ENCODE data around the gene DCP1B.

DCP1B gene

GRCh38 chr12:1989111-1989510 is 15.1 kb downstream of the DCP1B start:
- DNase-seq (ENCODE audit: low spot score), result no peak
- TF ChIP-seq, protein P1, sequence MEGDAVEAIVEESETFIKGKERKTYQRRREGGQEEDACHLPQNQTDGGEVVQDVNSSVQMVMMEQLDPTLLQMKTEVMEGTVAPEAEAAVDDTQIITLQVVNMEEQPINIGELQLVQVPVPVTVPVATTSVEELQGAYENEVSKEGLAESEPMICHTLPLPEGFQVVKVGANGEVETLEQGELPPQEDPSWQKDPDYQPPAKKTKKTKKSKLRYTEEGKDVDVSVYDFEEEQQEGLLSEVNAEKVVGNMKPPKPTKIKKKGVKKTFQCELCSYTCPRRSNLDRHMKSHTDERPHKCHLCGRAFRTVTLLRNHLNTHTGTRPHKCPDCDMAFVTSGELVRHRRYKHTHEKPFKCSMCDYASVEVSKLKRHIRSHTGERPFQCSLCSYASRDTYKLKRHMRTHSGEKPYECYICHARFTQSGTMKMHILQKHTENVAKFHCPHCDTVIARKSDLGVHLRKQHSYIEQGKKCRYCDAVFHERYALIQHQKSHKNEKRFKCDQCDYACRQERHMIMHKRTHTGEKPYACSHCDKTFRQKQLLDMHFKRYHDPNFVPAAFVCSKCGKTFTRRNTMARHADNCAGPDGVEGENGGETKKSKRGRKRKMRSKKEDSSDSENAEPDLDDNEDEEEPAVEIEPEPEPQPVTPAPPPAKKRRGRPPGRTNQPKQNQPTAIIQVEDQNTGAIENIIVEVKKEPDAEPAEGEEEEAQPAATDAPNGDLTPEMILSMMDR (IDR thresholded peaks at IDR 0.05; ENCODE audit: extremely low read depth, missing control alignments), result no peak

- TF ChIP-seq, protein P1 (IDR thresholded peaks at IDR 0.05; ENCODE audit: extremely low read depth, missing control alignments), result no peak
- DNase-seq (ENCODE audit: low spot score), result no peak
Observed at GRCh38 chr12:1984759-1985158, 19.5 kb downstream of the DCP1B start.

- TF ChIP-seq, protein P1 (IDR thresholded peaks at IDR 0.05; ENCODE audit: extremely low read depth, missing control alignments), result no peak
Observed at GRCh38 chr12:1980282-1980681, 24.0 kb downstream of the DCP1B start.

GRCh38 chr12:1978078-1978862 is 26.0 kb downstream of the DCP1B start:
- TF ChIP-seq, protein P1 (IDR thresholded peaks at IDR 0.05; ENCODE audit: extremely low read depth, missing control alignments), result no peak
- no peak for DNase-seq (ENCODE audit: low spot score)

More at GRCh38 chr12:1980282-1980681, 24.0 kb downstream of the DCP1B start:
- DNase-seq (ENCODE audit: low spot score), result no peak

- TF ChIP-seq, protein P1 (IDR thresholded peaks at IDR 0.05; ENCODE audit: extremely low read depth, missing control alignments), result no peak
- DNase-seq (ENCODE audit: low spot score), result no peak
Observed at GRCh38 chr12:1977588-1977987, 26.7 kb downstream of the DCP1B start.

GRCh38 chr12:1977109-1977508 is 27.1 kb downstream of the DCP1B start:
- TF ChIP-seq, protein P1 (IDR thresholded peaks at IDR 0.05; ENCODE audit: extremely low read depth, missing control alignments), result no peak
- DNase-seq (ENCODE audit: low spot score), result no peak

- no peak for DNase-seq (ENCODE audit: low spot score)
- TF ChIP-seq, protein P1 (IDR thresholded peaks at IDR 0.05; ENCODE audit: extremely low read depth, missing control alignments), result no peak
Observed at GRCh38 chr12:1974812-1975211, 29.4 kb downstream of the DCP1B start.

Measured in GM20000 (cell line).